Trophoblast cell (in vitro differentiated cells and primary cell): ENCODE results near the gene SPDL1.
"Not testable (repeated sequence)": the region's sequence is repeated elsewhere in the genome, so short reads cannot be mapped to it uniquely, and the experiment has no call there.

Source experiments
- DNase-seq, 2 donors: peaks; one replicate each; pipeline ENCODE4 v3.0.0-alpha.2; 2016
- H2AFZ ChIP-seq: 2 replicates; pipeline ENCODE4 v1.6.1; 2013; ENCODE audit warnings: low read length, moderate library complexity, mild to moderate bottlenecking; ENCODE audit not compliant: insufficient read depth, poor library complexity
- H2AK5ac ChIP-seq: 2 replicates; pipeline ENCODE4 v1.6.1; 2013; ENCODE audit warnings: mild to moderate bottlenecking, low read length
- H2BK120ac ChIP-seq: 2 replicates; pipeline ENCODE4 v1.6.1; 2013; ENCODE audit warnings: low read length, mild to moderate bottlenecking, moderate library complexity; ENCODE audit not compliant: insufficient read depth, poor library complexity
- H2BK12ac ChIP-seq: 2 replicates; pipeline ENCODE4 v1.6.1; 2013; ENCODE audit warnings: mild to moderate bottlenecking, low read length, moderate library complexity
- H2BK5ac ChIP-seq: 2 replicates; pipeline ENCODE4 v1.6.1; 2013; ENCODE audit warnings: low read length, low read depth, moderate library complexity, mild to moderate bottlenecking; ENCODE audit not compliant: poor library complexity
- H3K14ac ChIP-seq: 2 replicates; pipeline ENCODE4 v1.6.1; 2013; ENCODE audit warnings: mild to moderate bottlenecking, low read length
- H3K18ac ChIP-seq: 2 replicates; pipeline ENCODE4 v1.6.1; 2013; ENCODE audit warnings: mild to moderate bottlenecking, low read length
- H3K23ac ChIP-seq: 2 replicates; pipeline ENCODE4 v1.6.1; 2013; ENCODE audit warnings: low read length
- H3K27ac ChIP-seq: 2 replicates; pipeline ENCODE4 v1.5.1; 2013; ENCODE audit warnings: low read depth, mild to moderate bottlenecking, inconsistent platforms, low read length, moderate library complexity
- H3K27me3 ChIP-seq: 2 replicates; pipeline ENCODE4 v1.6.1; 2013; ENCODE audit warnings: inconsistent platforms, mild to moderate bottlenecking, low read length, moderate library complexity; ENCODE audit not compliant: insufficient read depth
- H3K36me3 ChIP-seq, 2 experiments: 1 replicate in 1 of 2; 2 replicates in 1 of 2; pipeline ENCODE4 v1.6.1; 2013; ENCODE audit warnings: low read length in 2 of 2, mild to moderate bottlenecking in 2 of 2, moderate library complexity in 1 of 2; ENCODE audit not compliant: insufficient read depth in 2 of 2, control insufficient read depth in 1 of 2
- H3K4ac ChIP-seq: 2 replicates; pipeline ENCODE4 v1.6.1; 2013; ENCODE audit warnings: low read depth, mild to moderate bottlenecking, low read length, moderate library complexity
- H3K4me1 ChIP-seq, 2 experiments: 1 replicate in 1 of 2; 2 replicates in 1 of 2; pipeline ENCODE4 v1.6.1; 2013; ENCODE audit warnings: low read length in 2 of 2, mild to moderate bottlenecking in 2 of 2, moderate library complexity in 1 of 2; ENCODE audit not compliant: insufficient read depth in 2 of 2, control insufficient read depth in 1 of 2
- H3K4me2 ChIP-seq: 2 replicates; pipeline ENCODE4 v1.6.1; 2013; ENCODE audit warnings: inconsistent platforms, mild to moderate bottlenecking, low read length, moderate library complexity
- H3K4me3 ChIP-seq: 2 replicates; pipeline ENCODE4 v1.5.1; 2013; ENCODE audit warnings: mild to moderate bottlenecking, low read depth, low read length, inconsistent platforms
- H3K79me1 ChIP-seq: one replicate; pipeline ENCODE4 v1.6.1; 2013; ENCODE audit warnings: low read length
- H3K79me2 ChIP-seq: 2 replicates; pipeline ENCODE4 v1.6.1; 2013; ENCODE audit warnings: low read length, mild to moderate bottlenecking; ENCODE audit not compliant: control insufficient read depth, insufficient read depth, poor library complexity
- H3K9ac ChIP-seq: 2 replicates; pipeline ENCODE4 v1.6.1; 2013; ENCODE audit warnings: mild to moderate bottlenecking, low read length
- H3K9me3 ChIP-seq: 2 replicates; pipeline ENCODE4 v1.6.1; 2013; ENCODE audit warnings: low read depth, mild to moderate bottlenecking, control low read depth, inconsistent platforms, low read length; ENCODE audit not compliant: insufficient read depth
- H4K12ac ChIP-seq: 2 replicates; pipeline ENCODE4 v1.6.1; 2013; ENCODE audit warnings: low read depth, mild to moderate bottlenecking, low read length, moderate library complexity
- H4K8ac ChIP-seq: 2 replicates; pipeline ENCODE4 v1.6.1; 2013; ENCODE audit warnings: low read depth, mild to moderate bottlenecking, low read length, moderate library complexity
- H4K91ac ChIP-seq: one replicate; pipeline ENCODE4 v1.6.1; 2013; ENCODE audit warnings: low read depth, mild to moderate bottlenecking, low read length, moderate library complexity
- WGBS: extraction: QIAGEN DNeasy Blood & Tissue Kit; methylation state at CpG from one replicate; pipeline ENCODE4 v1.1.7; 2013; ENCODE audit warnings: missing lambda C conversion rate; ENCODE audit not compliant: insufficient read length, insufficient coverage; ENCODE audit errors: extremely low coverage; 5-methylcytosine and 5-hydroxymethylcytosine counted together

Gene SPDL1

GRCh38 chr5:169624307-169624706 is 40.7 kb downstream of the SPDL1 start:
- WGBS = no CpG with 5 or more reads among the region's 2 CpGs
- H2BK5ac ChIP-seq, H3K14ac ChIP-seq, H3K4me3 ChIP-seq, H3K18ac ChIP-seq, H3K9ac ChIP-seq, DNase-seq, H2BK120ac ChIP-seq, H3K23ac ChIP-seq, H2BK12ac ChIP-seq, H3K79me2 ChIP-seq, H3K79me1 ChIP-seq, H4K91ac ChIP-seq, H2AK5ac ChIP-seq, H3K36me3 ChIP-seq, H2AFZ ChIP-seq, H3K9me3 ChIP-seq, H3K4me2 ChIP-seq, H3K27ac ChIP-seq, H3K4ac ChIP-seq, H3K27me3 ChIP-seq, H3K4me1 ChIP-seq, H4K12ac ChIP-seq, H4K8ac ChIP-seq: not testable (repeated sequence)

- no peak for DNase-seq
- Histone ChIP-seq H3K9me3 (no peaks in the 10 kb centered on the region), H3K27ac (no peak overlapping the region), H2BK120ac (no peak overlapping the region), H3K4me3 (no peak overlapping the region), H3K4me1 (no peaks in the 10 kb centered on the region), H2BK12ac (no peak overlapping the region), H3K23ac (no peak overlapping the region), H2AK5ac (no peak overlapping the region), H4K91ac (no peak overlapping the region), H3K14ac (no peak overlapping the region), H3K79me2 (no peaks in the 10 kb centered on the region), H3K36me3 (no peaks in the 10 kb centered on the region), H4K8ac (no peak overlapping the region), H2BK5ac (no peak overlapping the region), H3K27me3 (no peaks in the 10 kb centered on the region), H3K79me1 (no peaks in the 10 kb centered on the region), H2AFZ (no peak overlapping the region), H3K4me2 (no peak overlapping the region), H4K12ac (no peak overlapping the region), H3K9ac (no peak overlapping the region), H3K18ac (no peak overlapping the region), H3K4ac (no peak overlapping the region)
- WGBS = no CpG with 5 or more reads among the region's 1 CpG
Observed at GRCh38 chr5:169626779-169627178, 43.2 kb downstream of the SPDL1 start.

GRCh38 chr5:169627551-169627950 is 44.0 kb downstream of the SPDL1 start:
- no peak overlapping the region for H2BK120ac ChIP-seq
- no CpG with 5 or more reads among the region's 3 CpGs for WGBS

GRCh38 chr5:169628892-169629291 is 45.3 kb downstream of the SPDL1 start:
- peak; percentile 24 to 33 for DNase-seq
- Histone ChIP-seq H3K4me1 (no peaks in the 10 kb centered on the region), H3K4me2 (no peak overlapping the region), H2AFZ (no peak overlapping the region), H3K36me3 (no peaks in the 10 kb centered on the region), H3K27me3 (no peaks in the 10 kb centered on the region), H3K14ac (no peak overlapping the region), H3K79me2 (no peaks in the 10 kb centered on the region), H2BK5ac (no peak overlapping the region), H3K27ac (no peak overlapping the region), H4K91ac (no peak overlapping the region), H3K18ac (no peak overlapping the region), H3K4me3 (no peak overlapping the region), H3K9ac (no peak overlapping the region), H3K9me3 (no peaks in the 10 kb centered on the region), H3K79me1 (no peaks in the 10 kb centered on the region), H2BK12ac (no peak overlapping the region), H2BK120ac (no peak overlapping the region), H2AK5ac (no peak overlapping the region), H4K8ac (no peak overlapping the region), H3K23ac (no peak overlapping the region), H3K4ac (no peak overlapping the region), H4K12ac (no peak overlapping the region)
- no CpG with 5 or more reads among the region's 2 CpGs for WGBS

More at GRCh38 chr5:169627551-169627950, 44.0 kb downstream of the SPDL1 start:
- H4K12ac ChIP-seq = no peak overlapping the region
- H2BK12ac ChIP-seq = no peak overlapping the region
- no peak overlapping the region for H3K4me3 ChIP-seq
- H3K23ac ChIP-seq = no peak overlapping the region
- H3K9ac ChIP-seq = no peak overlapping the region
- H3K14ac ChIP-seq = no peak overlapping the region
- H3K4ac ChIP-seq = no peak overlapping the region
- no peak overlapping the region for H2BK5ac ChIP-seq
- H3K79me2 ChIP-seq = no peaks in the 10 kb centered on the region
- no peaks in the 10 kb centered on the region for H3K4me1 ChIP-seq
- H3K27ac ChIP-seq = no peak overlapping the region
- no peaks in the 10 kb centered on the region for H3K36me3 ChIP-seq
- DNase-seq = no peak
- no peaks in the 10 kb centered on the region for H3K79me1 ChIP-seq
- H2AFZ ChIP-seq = no peak overlapping the region
- no peak overlapping the region for H3K4me2 ChIP-seq
- H2AK5ac ChIP-seq = no peak overlapping the region
- H3K9me3 ChIP-seq = no peaks in the 10 kb centered on the region
- H4K8ac ChIP-seq = no peak overlapping the region
- H3K18ac ChIP-seq = no peak overlapping the region
- no peaks in the 10 kb centered on the region for H3K27me3 ChIP-seq
- H4K91ac ChIP-seq = no peak overlapping the region
